Common myeloid progenitor, CD34-positive (primary cell): ENCODE results near the gene RXRB.

Source experiments
- CTCF ChIA-PET: fragments of 350-600 bp; sonication (Branson Sonifier 250); formaldehyde crosslinking; loops from one replicate; lab custom pipeline; 2021; ENCODE audit warnings: antibody characterized with exemption; lab: Charles Lee
- POLR2A ChIA-PET: fragments of 350-600 bp; sonication (Branson Sonifier 250); formaldehyde crosslinking; loops from one replicate; lab custom pipeline; 2021; ENCODE audit warnings: antibody characterized with exemption; lab: Charles Lee
- DNase-seq, 3 donors: peaks; one replicate each; pipeline versions ENCODE4 v3.0.0 to v3.0.0-alpha.2; 2013
- H3K27ac ChIP-seq, 2 experiments: 1 replicate in 1 of 2; 2 replicates in 1 of 2; pipeline ENCODE4 v1.7.0; 2013; ENCODE audit warnings: inconsistent platforms in 2 of 2, low read length in 2 of 2, mild to moderate bottlenecking in 2 of 2, low read depth in 1 of 2, moderate library complexity in 1 of 2; ENCODE audit not compliant: severe bottlenecking in 2 of 2, insufficient read depth in 1 of 2, poor library complexity in 1 of 2
- H3K27me3 ChIP-seq, 5 experiments: replicated peaks in 2 of 5; 1 replicate in 3 of 5; 2 replicates in 2 of 5; pipeline versions ENCODE4 v1.6.1 to v1.7.0; 2013; ENCODE audit warnings: low read length in 4 of 5, mild to moderate bottlenecking in 2 of 5, moderate library complexity in 2 of 5, inconsistent platforms in 1 of 5; ENCODE audit not compliant: insufficient read depth in 5 of 5, control insufficient read depth in 4 of 5
- H3K36me3 ChIP-seq, 4 experiments: 1 replicate in 2 of 4; 2 replicates in 2 of 4; pipeline versions ENCODE4 v1.6.1 to v1.7.0; 2013; ENCODE audit warnings: low read length in 3 of 4, control low read depth in 1 of 4, mild to moderate bottlenecking in 1 of 4; ENCODE audit not compliant: control insufficient read depth in 4 of 4, insufficient read depth in 4 of 4
- H3K4me1 ChIP-seq, 4 experiments: 1 replicate in 3 of 4; 2 replicates in 1 of 4; pipeline versions ENCODE4 v1.6.1 to v1.7.1; 2013; ENCODE audit warnings: low read length in 3 of 4, mild to moderate bottlenecking in 3 of 4, control low read depth in 1 of 4, inconsistent platforms in 1 of 4, moderate library complexity in 1 of 4; ENCODE audit not compliant: control insufficient read depth in 4 of 4, insufficient read depth in 4 of 4; ENCODE audit errors: control extremely low read depth in 1 of 4
- H3K4me3 ChIP-seq, 7 experiments: 1 replicate in 4 of 7; 2 replicates in 3 of 7; pipeline versions ENCODE4 v1.5.1 to v1.7.0; 2013; ENCODE audit warnings: mild to moderate bottlenecking in 7 of 7, low read length in 6 of 7, moderate library complexity in 6 of 7, inconsistent platforms in 2 of 7, low read depth in 2 of 7, control low read depth in 1 of 7; ENCODE audit not compliant: insufficient read depth in 4 of 7, control insufficient read depth in 1 of 7; ENCODE audit errors: extremely low read depth in 1 of 7
- H3K9me3 ChIP-seq, 5 experiments: 1 replicate in 4 of 5; 2 replicates in 1 of 5; pipeline versions ENCODE4 v1.6.1 to v1.7.1; 2013; ENCODE audit warnings: low read length in 4 of 5, mild to moderate bottlenecking in 2 of 5, inconsistent platforms in 1 of 5, low read depth in 1 of 5, moderate library complexity in 1 of 5; ENCODE audit not compliant: control insufficient read depth in 4 of 5, insufficient read depth in 2 of 5; ENCODE audit errors: control extremely low read depth in 1 of 5
- WGBS: methylation state at CpG from one replicate; pipeline ENCODE4 v1.1.5; 2013; ENCODE audit not compliant: insufficient coverage; 5-methylcytosine and 5-hydroxymethylcytosine counted together

Gene RXRB

DNA sequence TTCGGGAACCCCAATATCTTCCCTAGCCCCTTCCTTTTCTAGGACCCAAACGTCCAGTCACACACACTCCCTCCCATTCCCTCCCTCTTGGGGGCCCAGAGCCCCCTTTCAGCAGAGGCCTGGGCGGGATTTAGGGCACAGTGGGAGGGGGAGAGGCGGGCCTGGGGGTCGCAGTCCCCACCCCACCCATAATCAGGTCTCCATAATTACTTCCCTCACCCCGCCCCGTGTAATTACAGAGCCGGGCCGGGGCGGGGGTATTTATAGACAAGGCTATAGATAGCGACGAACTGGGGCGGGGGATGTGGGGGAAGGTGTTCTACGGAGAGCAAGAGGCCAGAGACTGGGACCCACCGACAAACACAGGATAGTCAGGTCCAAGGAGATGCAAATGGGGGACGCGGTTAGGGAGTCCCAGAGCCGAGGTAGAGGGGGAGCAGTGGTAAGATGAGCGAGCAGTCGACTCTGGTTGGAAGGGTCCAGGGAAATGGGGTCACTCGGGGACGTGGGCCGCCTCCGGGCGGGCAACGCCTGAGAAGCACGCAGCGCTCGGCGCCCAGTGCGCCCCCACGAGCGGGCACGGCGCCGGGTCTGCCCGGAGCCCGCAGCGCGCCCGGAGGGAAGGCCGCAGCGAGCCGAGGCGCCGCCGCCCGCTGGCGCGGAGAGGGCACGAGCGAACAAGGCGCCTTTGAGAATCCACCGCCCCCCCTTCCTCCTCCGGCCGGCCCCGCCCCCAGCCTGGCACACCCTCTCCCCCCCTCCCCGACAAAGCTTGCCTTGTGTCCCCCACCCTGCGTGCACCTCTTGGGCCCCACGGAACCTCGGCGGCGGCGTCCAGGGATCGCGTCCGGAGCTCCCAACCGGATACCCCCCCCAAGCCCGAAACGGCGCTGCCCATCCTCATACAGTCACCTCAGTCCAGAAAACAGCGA lies 7.5 kb downstream of the RXRB start:
- peaks cover 9 to 39% (median 28%) of the 10 kb centered on the region in 4 experiments for H3K36me3 ChIP-seq
- H3K9me3 ChIP-seq: no peaks in the 10 kb centered on the region
- no peak overlapping the region for H3K27ac ChIP-seq
- POLR2A ChIA-PET: no interaction called here
- peaks cover 0 to 24% (median 13%) of the 10 kb centered on the region in 4 experiments for H3K4me1 ChIP-seq
- CTCF ChIA-PET: interaction anchor here (0.7 to 1.7 kb wide), 3 partner anchors 20 to 66 kb away, joined by 3 to 4 read pairs (median 3); no protein-coding TSS in a partner anchor
- WGBS: 0% methylated on average over 37 of the region's 72 CpGs
- peaks cover 5 to 31% (median 13%) of the 10 kb centered on the region in 5 experiments for H3K27me3 ChIP-seq
- H3K4me3 ChIP-seq: peak overlapping the region in 6 of 7 experiments; percentile 4 to 68 (median 52)
- peak in 2 of 3 donors; percentile 50 to 61 for DNase-seq

DNA sequence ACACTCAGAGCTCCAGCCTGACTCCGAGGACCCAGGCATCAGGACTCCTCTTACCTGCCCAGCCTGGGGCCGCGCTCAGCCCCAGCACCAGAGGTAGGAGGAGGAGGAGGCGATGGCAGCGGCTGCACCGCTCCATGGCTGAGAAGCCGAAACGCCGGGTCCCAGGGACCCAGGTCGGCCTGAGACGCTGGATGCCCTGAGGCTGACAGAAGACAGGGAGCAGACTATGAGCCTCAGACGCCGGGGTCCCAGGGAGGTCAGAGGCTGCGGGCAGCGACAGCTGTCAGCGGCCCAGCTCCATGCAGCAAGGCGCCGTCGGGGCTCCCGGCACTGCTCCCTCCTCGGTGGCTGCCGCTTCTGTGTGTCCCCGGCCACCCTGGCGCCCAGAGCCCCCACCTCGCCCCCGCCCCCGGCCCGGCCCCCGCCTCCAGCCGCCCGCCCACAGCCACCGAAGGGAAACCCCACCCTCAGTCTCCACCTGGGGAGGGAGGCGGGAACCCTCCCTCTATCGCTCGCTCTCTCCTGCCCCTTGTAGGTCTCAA lies 8.3 kb downstream of the RXRB start, which contains the start of gene COL11A2:
Gene COL11A2 (minus strand): TSS at position 363 of the 542 bp plus-strand sequence. CDS start 227 bp downstream, at position 136.
- CTCF ChIA-PET: interaction anchor here (0.8 to 1.7 kb wide), 3 partner anchors 19 to 30 kb away, joined by 3 to 4 read pairs (median 3); no protein-coding TSS in a partner anchor
- POLR2A ChIA-PET: no interaction called here

DNA sequence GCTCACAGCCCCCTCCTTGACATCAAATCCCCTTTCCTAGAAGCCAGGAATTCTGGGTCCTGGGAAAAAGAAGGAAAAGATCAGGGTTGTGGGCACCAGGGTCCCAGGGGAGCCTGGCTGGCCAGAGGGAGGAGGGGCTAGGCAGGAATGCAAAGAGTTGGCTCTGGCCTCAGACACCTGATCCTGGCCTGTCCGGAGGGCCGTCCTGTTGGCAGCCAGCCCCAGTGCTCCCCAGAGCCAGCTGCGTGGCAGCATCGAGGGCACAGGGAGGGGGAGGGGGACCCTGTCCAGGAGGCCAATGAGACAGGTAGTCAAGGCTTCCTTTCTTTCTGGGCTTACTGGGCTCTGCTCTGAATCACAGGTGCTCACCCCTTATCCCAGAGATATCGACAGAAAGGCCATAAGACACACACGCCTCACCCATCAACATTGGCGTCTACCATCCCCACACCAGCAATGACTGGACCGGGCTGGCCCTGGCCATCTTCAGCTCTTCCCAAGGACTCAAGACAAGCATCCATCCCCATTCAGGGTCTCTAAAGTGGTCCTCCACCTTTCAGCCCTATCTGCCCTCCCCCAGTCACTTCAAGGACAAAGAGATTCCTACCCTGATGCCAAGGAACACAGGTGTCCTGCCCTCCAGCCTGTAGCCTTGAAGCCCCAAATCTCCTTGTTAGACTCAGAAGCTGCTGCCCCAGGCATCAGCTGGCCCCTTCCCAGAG lies 8.9 kb downstream of the RXRB start:
- Histone ChIP-seq H3K27ac (no peak overlapping the region), H3K27me3 (peaks cover 7 to 31% (median 13%) of the 10 kb centered on the region in 5 experiments), H3K9me3 (no peaks in the 10 kb centered on the region), H3K4me3 (peak overlapping the region in 3 of 7 experiments; percentile 15 to 53 (median 40)), H3K4me1 (peaks cover 0 to 20% (median 13%) of the 10 kb centered on the region in 4 experiments), H3K36me3 (peaks cover 9 to 30% (median 22%) of the 10 kb centered on the region in 4 experiments)
- DNase-seq: no peak
- WGBS: 75% methylated on average over 8 of the region's 8 CpGs
- POLR2A ChIA-PET: no interaction called here
- CTCF ChIA-PET: interaction anchor here (0.8 to 1.7 kb wide), 3 partner anchors 18 to 30 kb away, joined by 3 to 4 read pairs (median 3); no protein-coding TSS in a partner anchor

More for the DNA sequence above, 8.3 kb downstream of the RXRB start, which contains the start of gene COL11A2:
- DNase-seq: peak in 1 of 3 donors; percentile 35
- Histone ChIP-seq H3K27ac (no peak within 1 kb of the TSS), H3K4me1 (peaks cover 0 to 20% (median 13%) of the 10 kb centered on the region in 4 experiments), H3K27me3 (peaks cover 5 to 31% (median 13%) of the 10 kb centered on the region in 5 experiments), H3K4me3 (peak within 1 kb of the TSS in 6 of 7 experiments; percentile 4 to 68 (median 52)), H3K9me3 (no peaks in the 10 kb centered on the region), H3K36me3 (peaks cover 9 to 34% (median 26%) of the 10 kb centered on the region in 4 experiments)
- WGBS: 10% methylated on average over 18 of the region's 35 CpGs

DNA sequence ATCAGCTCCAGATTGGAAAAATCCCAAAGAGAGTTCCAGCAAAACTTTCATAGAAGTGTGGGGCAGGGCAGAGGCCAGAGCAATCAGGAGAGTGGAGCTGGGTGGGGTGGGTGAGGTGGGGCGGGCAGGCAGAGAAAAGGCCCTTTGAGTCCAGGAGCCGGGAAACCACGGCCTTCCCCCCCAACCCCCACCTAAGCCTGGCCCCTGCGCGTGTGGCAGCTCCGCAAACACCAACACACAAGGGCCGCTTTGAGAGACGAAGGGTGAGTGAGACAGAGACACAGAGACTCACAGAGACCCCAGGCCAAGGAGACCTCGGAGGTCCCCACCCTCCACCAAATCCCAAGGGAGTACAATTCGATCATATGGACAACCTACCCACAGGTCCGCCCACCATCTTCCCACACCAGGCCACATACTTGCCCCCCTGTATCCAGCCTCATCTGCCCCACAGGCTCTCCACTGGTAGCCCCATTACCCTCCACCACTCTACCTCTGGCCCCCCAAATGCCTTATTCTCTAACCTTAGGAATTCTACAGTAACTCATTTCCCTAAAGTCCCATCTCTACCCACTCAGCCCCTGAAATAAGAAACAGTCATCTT lies 9.9 kb downstream of the RXRB start:
- ChIA-PET CTCF (interaction anchor here (1.3 to 2.4 kb wide), 6 partner anchors 7 to 179 kb away, joined by 3 to 11 read pairs (median 4); no protein-coding TSS in a partner anchor), POLR2A (no interaction called here)
- Histone ChIP-seq H3K4me1 (peaks cover 0 to 20% (median 13%) of the 10 kb centered on the region in 4 experiments), H3K4me3 (no peak overlapping the region), H3K27ac (no peak overlapping the region), H3K27me3 (peaks cover 7 to 34% (median 13%) of the 10 kb centered on the region in 5 experiments), H3K9me3 (no peaks in the 10 kb centered on the region), H3K36me3 (peaks cover 7 to 21% (median 13%) of the 10 kb centered on the region in 4 experiments)
- 100% methylated on average over 5 of the region's 11 CpGs for WGBS
- DNase-seq: no peak

DNA sequence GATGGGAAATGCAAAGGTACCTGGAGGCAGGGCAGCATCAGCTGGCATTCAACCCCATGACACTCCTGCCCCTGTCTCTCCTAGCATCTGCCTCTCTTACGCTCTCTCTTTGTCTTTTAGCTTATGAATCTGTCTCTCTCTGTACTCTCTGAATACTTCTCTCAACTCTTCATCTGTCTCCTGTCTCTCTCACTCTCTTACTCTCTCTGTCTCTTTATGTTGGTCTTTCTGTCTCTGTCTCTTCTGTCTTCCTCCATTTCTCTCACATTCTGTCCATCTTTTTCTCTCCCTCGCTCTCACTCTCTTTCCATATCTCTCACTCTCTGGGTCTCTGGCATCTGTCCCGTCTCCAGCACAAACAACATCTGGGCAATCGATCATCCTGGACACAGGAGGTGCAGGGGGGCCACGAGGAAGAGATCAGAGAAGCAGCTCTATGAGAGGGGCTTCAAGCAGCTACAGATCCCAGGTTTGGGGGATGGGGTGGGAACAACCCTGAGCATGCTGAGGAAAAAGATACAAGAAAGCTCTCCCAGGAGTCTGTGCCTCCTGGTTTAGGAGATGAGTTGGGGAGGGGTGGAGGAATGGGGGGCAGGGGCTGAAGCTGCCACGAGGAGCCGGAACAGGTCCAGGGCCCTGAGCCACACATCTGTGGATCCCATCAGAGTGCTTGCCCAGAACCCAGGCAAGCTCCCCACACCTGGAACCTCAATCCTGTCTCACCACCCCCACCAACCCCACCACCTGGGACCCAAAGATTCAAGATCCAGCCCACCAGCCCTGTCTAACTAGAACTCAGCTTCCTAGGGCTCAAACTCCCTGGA lies 10.6 kb downstream of the RXRB start:
- POLR2A ChIA-PET: interaction anchor here (0.6 kb wide), 1 partner anchor 347 kb away, joined by 3 read pairs; no protein-coding TSS in a partner anchor
- no peaks in the 10 kb centered on the region for H3K9me3 ChIP-seq
- no peak overlapping the region for H3K4me3 ChIP-seq
- DNase-seq: no peak
- peaks cover 0 to 20% (median 13%) of the 10 kb centered on the region in 4 experiments for H3K4me1 ChIP-seq
- H3K27ac ChIP-seq: no peak overlapping the region
- CTCF ChIA-PET: interaction anchor here (0.7 to 2.4 kb wide), 9 partner anchors 8 to 178 kb away, joined by 3 to 11 read pairs (median 4); no protein-coding TSS in a partner anchor
- peaks cover under 1 to 13% (median 7%) of the 10 kb centered on the region in 4 experiments for H3K36me3 ChIP-seq
- peaks cover 7 to 34% (median 13%) of the 10 kb centered on the region in 5 experiments for H3K27me3 ChIP-seq
- WGBS: 72% methylated on average over 4 of the region's 7 CpGs
